ENCODE measurements around the gene MUC5B. TPM values are rescaled to one million over a fixed set of nuclear protein-coding genes. Genes with fewer than 3 reads are reported as not detected.
"Not testable (repeated sequence)": the region's sequence is repeated elsewhere in the genome, so short reads cannot be mapped to it uniquely, and the experiment has no call there.

MUC5B gene
- total RNA-seq (2021): 2.1 and 3.3 TPM in 2 replicates
- Bru-seq, nascent RNA: percentile 11 among the genes with signal in this experiment
- percentile 14 among the genes with signal in this experiment for BruChase-seq, experiment 1, labeled RNA remaining after a 2-hour chase
- percentile 24 among the genes with signal in this experiment for BruChase-seq, experiment 2, labeled RNA remaining after a 6-hour chase
- long read RNA-seq, partial matches to known transcripts: 2 of 2 reads
- long read RNA-seq, other reads (novel, unspliced or antisense): 0 of 2 reads

- Histone ChIP-seq H3K4me3 (peak within 1 kb of the TSS; percentile 54), H3K27ac (no peak within 1 kb of the TSS), H3F3A (ENCODE audit: insufficient read depth, low read depth) (no peaks in the 10 kb centered on the region), H3K79me2 (ENCODE audit: low read depth) (0 out of 2 replicates have a peak, but pooled peaks cover 3% of the 10 kb centered on the region), H4K20me1 (ENCODE audit: insufficient read depth) (no peaks in the 10 kb centered on the region), H3K36me3 (ENCODE audit: low read depth) (no peaks in the 10 kb centered on the region), H3K9me3 (ENCODE audit: insufficient read depth, low read depth) (no peaks in the 10 kb centered on the region), H2AFZ (no peak within 1 kb of the TSS), H3K9me2 (ENCODE audit: insufficient read depth) (no peaks in the 10 kb centered on the region), H3K27me3 (ENCODE audit: insufficient read depth, low read depth) (no peaks in the 10 kb centered on the region), H3K4me1 (replicated peaks; ENCODE audit: insufficient read depth) (peaks cover 37% of the 10 kb centered on the region), H3K4me2 (peak within 1 kb of the TSS; percentile 72)
- no TSS peak for BruUV-seq (replicated peaks)
- TF ChIP-seq CTCF (conservative IDR thresholded peaks at IDR 0.05) (no peak), EZH2 (IDR thresholded peaks at IDR 0.05; ENCODE audit: low read depth) (no peak)
- POLR2A ChIA-PET (ENCODE audit: unreplicated experiment): no interaction called here
- DNase-seq: peak; percentile 78 to 81
- CTCF ChIA-PET: no interaction called here
- intact Hi-C loops (cut with micrococcal nuclease; ENCODE audit: unreplicated experiment): loop anchor here (5.0 kb wide), 1 partner anchor 70 kb away; no protein-coding TSS in a partner anchor
Measured at GRCh38 chr11:1222491-1223345, at the start of gene MUC5B. MUC5B (plus strand) TSS chr11:1223066; CDS start chr11:1223124, 58 bp downstream.

GRCh38 chr11:1173396-1173795, 49.5 kb upstream of the MUC5B start:
- H4K20me1 ChIP-seq (ENCODE audit: insufficient read depth); H3K36me3 ChIP-seq (ENCODE audit: low read depth); intact Hi-C loops (cut with micrococcal nuclease; ENCODE audit: unreplicated experiment); H3F3A ChIP-seq (ENCODE audit: insufficient read depth, low read depth); POLR2A ChIA-PET (ENCODE audit: unreplicated experiment); H3K9me2 ChIP-seq (ENCODE audit: insufficient read depth); BruUV-seq (replicated peaks); H3K27me3 ChIP-seq (ENCODE audit: insufficient read depth, low read depth); CTCF ChIA-PET; H3K4me2 ChIP-seq; DNase-seq; H2AFZ ChIP-seq; H3K9me3 ChIP-seq (ENCODE audit: insufficient read depth, low read depth); H3K4me3 ChIP-seq; H3K79me2 ChIP-seq (ENCODE audit: low read depth); H3K27ac ChIP-seq; H3K4me1 ChIP-seq (replicated peaks; ENCODE audit: insufficient read depth): not testable (repeated sequence)

- BruUV-seq (replicated peaks): no TSS peak
- Histone ChIP-seq H3K36me3 (ENCODE audit: low read depth) (no peaks in the 10 kb centered on the region), H2AFZ (no peak overlapping the region), H4K20me1 (ENCODE audit: insufficient read depth) (no peaks in the 10 kb centered on the region), H3K27ac (no peak overlapping the region), H3K27me3 (ENCODE audit: insufficient read depth, low read depth) (no peaks in the 10 kb centered on the region), H3K4me2 (no peak overlapping the region), H3K9me3 (ENCODE audit: insufficient read depth, low read depth) (no peaks in the 10 kb centered on the region), H3F3A (ENCODE audit: insufficient read depth, low read depth) (no peaks in the 10 kb centered on the region), H3K9me2 (ENCODE audit: insufficient read depth) (no peaks in the 10 kb centered on the region), H3K4me1 (replicated peaks; ENCODE audit: insufficient read depth) (no peaks in the 10 kb centered on the region), H3K79me2 (ENCODE audit: low read depth) (no peaks in the 10 kb centered on the region), H3K4me3 (no peak overlapping the region)
- POLR2A ChIA-PET (ENCODE audit: unreplicated experiment): no interaction called here
- no peak for DNase-seq
- TF ChIP-seq CTCF (conservative IDR thresholded peaks at IDR 0.05) (no peak), EZH2 (IDR thresholded peaks at IDR 0.05; ENCODE audit: low read depth) (no peak)
- CTCF ChIA-PET: no interaction called here
- intact Hi-C loops (cut with micrococcal nuclease; ENCODE audit: unreplicated experiment): no loop called here
Measured at GRCh38 chr11:1174441-1175370, 48.2 kb upstream of the MUC5B start.

Data from PC-9 (cell line).